HG03135 (cell line): ENCODE results near the gene PPP6R2.

ENCODE experiments used
- ATAC-seq: cut with Tn5 transposase; IDR thresholded peaks from one replicate; pipeline ENCODE4 v1.9.1; 2021; ENCODE audit warnings: mild to moderate bottlenecking, moderate library complexity; ENCODE audit not compliant: unreplicated experiment

The PPP6R2 gene

DNA sequence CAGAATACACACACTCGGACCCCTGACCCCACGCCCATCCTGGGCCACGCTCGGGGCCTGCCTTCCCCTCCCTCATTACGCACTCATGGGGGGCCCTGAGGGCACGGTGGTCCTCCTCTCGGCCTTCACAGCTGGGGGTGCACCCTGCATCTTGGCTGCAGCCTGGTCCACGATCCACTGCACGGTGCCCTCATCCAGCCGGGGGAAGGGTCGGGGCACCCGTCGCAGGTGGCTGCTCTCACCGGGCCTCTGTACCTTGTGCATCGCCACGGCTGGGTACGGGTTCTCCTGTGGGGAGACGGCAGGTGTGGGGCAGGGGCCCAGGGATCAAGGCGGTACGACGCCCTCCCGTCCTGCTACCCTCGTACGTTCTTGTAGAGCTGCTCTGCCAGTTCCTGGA, 121.3 kb downstream of the PPP6R2 start:
- no peak for ATAC-seq

DNA sequence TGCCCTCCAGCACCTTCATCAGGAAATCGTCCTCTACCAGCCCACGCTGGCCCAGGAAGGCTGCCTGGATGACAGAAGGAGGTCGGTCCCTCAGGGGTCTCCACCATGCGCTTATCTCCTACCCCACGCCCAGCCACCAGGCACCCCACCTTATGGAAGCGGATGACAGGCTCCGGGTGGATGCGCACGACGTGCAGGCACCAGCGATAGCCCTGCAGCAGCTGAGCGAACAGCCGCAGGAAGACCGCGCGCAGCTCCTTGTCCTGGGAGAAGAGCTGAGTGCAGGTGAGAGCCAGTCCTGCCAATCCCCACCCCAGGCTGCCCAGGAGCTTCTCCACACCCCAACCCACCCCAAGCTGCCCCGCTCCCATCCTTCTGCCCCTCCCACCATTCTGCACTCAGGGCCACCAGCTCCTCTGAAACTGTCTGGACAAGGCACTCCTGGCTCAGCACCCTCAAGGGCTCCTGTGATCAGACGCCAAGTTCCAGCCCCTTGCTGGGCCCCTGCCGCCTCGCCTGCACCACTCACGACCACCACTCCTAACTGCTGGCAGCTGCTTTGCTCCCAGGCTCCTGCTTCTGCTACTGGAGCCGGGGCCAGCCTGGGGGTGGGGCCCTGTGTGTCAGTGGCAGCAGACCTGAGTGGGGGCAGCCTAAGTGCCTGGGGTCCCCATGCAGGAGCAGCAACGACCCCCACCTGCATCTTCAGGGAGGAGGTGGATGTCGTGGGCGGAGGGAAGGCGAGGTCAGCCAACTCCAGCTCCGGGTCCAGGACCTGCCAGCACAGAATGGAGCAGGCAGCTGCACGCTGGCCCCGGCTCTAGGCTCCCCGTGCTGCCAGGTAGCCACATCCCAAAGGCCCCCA, 122.2 kb downstream of the PPP6R2 start:
- ATAC-seq: no peak

DNA sequence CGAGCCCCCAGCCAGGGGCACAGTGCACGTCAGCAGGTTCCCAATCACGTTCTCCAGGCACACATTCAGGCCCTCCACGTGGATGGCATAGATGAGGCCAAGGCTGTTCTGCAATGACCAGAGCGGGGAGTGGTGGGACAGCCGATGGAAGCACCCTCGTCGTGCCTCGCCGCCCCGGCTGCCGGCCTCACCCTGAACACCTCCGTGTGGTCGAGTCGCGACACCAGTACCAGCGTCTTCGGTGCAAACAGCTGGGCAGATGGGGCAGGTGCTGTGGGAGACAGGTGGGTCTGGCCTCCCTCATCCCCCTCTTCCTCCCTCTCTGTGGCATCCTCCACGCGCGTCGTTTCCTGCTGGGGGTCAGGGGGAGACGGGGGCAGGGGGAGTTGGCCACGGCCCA, 124.2 kb downstream of the PPP6R2 start:
- no peak for ATAC-seq

DNA sequence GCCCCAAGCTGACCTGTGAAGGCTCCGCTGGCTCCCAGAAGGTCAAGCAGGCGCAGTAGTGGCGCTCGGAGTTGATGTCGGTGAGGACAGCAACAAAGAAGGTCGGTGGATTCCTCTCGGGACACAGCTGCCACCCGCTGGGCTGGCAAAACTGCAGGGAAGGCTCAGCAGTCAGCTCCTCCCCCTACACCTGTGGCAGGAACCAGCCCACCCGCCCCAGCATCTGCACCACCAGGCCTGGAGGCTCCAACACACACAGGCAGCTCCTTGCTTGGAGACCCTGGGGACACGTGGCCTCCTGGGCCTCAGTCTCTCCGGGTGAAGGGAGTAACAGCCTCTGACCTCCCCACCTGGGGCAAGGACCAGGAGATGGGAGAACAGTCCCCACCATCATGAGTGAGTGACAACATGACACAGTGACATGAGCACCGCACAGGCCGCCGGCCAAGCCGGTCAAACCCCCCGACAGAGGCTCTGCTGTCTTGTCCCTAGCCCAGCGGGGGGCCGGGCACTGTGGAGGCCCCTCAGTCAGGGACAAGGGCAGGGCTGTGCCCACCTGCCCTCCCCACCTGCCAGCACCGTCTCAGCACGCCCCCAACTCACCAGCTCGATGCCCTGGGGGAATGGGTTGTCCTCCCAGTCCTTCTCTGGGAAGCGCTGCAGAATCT, 124.8 kb downstream of the PPP6R2 start:
- no peak for ATAC-seq

DNA sequence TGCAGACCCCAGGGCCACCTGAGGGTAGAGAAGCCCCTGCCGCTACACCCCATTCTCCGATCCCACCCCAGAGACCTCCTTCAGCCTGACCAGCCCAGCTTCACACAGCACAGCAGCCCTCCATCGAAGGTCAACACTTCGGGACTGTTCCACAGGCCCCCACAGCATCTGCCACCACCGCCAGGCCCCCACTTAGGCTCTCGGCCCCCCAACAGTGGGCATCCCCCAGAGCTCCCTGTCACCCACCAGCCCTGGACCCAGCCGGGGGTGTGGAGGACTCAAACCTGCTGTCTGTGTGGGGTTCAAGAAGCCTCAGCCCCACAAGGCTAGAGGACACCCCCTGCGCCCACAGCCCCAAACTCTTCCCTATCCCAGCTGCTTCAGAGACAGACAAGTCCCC, 125.5 kb downstream of the PPP6R2 start:
- no peak for ATAC-seq

DNA sequence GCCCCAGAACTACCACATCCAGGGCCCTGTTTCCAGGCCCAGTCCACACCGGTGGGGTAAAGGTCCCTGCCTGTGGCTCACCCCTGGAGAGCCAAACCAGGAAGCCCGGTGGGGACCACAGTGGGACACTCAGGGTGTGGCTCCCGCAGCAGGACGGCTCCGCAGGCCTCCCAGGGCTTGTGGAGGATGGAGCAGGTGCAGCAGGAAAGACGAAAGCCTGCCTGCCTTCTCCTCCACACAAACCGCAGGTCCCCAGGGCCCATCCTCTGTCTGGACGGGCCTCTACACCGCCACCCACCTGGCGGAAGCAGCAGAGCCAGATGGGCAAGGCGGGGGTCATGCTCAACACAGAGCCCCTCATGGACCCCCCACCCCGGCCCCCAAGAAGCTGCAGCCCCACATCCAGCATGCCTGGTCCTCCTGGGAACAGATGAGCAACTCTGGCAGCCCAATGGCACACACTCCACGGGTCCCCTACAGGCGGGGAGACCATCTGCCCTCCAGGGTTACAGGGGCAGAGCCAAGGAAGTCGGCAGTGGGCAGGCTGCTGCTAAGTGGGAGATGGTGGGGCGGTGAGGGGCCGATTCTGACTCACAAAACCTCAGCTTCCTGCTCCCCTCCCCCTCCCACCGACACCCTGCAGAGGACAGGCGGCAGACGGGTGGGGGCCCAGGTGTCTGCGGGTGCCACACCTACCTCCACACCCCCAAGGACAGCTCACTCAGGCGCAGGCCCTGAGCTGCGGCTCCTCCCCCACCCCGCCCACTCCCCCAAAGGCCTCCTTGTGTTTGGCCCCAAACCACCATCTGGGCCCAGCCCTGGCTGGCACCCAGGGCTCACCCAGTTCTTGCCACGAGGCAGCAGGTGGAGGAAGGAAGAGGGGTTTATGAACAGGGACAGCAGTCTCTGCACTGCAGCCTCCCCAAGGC, 126.5 kb downstream of the PPP6R2 start:
- ATAC-seq: peak; percentile 66

DNA sequence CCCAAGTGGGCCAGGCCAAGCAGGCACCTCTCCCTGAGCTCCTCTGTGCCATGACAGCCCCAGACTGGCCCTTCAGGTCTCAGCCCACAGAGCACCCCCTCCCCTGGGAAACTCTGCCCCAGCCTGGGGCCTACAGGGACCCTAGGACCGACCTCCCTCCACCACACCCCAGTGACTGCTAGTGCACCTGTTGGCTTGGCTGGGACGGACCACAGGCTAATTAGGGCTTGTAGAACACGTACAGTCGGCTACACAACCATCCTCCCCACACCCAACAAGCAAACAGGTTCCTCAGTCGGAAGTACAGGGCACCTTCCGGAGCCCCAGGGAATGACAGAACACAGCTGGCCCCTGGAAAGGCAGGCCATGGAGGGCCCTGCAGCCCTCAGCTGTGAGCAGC, 127.4 kb downstream of the PPP6R2 start:
- ATAC-seq: no peak

DNA sequence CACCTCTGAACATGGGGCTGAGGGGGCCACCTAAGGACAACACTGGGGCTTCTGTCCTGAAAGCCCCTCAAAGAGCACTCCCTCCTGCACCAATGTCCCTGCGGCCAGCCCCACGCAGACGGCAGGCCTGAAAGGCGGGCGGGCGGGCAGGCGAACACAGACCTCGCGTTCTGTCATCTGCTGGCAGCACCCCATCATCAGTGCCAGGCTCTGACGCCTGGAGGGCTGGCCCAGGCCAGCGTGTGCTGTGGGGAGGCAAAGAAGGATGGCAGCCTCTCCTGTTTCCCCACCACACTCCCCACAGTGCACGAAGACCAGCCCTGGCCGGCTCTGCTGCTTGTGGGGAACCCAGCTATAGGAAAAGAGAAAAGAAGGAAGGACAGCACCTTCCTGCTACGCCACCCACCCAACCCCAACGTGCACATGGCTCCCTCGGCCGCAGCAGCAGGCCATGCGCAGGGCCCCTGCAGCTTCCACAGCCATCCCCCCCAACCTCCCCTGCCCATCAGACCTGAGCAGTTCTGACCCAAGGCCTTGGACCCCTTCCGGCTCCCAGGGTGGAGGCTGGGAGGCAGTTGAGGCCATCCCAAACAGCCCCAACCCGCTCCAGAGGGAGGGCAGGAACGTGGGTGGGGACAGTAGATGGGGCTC, 128.2 kb downstream of the PPP6R2 start:
- ATAC-seq: no peak

DNA sequence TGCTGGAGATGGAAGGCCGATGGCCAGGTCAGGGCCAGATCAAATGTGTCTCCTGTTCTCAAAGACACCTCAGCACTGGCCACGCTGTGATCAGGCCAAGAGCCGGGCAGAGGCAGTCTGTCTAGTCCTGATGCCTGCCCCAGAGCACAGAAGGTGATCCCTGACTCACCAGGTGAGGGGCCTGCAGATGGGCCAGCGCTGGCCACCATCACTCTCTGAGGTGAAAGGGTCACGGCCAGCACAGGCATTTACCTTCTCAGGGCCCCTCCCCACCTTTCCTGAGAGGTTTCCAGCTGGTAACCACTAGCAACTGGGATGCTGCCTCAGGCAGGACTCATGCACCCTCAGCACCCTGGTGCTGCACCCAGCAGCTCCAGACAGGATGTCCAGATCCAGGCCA, 128.8 kb downstream of the PPP6R2 start:
- no peak for ATAC-seq

DNA sequence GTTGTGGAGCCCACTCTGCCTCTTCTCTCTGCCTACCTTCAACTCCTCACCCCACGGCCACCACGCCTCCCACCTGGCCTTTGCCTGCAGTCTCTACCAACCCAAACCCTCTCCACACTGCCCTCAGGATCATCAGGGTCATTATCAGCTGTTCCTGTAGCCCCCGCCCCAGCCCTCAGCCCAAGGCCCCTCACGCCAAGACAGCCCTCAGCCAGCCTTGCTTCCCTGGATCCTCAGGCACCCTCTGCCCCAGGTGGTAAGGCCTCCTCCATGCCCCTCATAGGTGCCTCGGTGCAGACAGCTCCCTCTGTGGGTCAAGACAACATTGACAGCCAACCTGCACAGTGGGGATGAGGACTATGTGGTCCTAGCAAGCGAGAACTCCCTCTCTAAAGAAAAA, 130.0 kb downstream of the PPP6R2 start:
- ATAC-seq: no peak

DNA sequence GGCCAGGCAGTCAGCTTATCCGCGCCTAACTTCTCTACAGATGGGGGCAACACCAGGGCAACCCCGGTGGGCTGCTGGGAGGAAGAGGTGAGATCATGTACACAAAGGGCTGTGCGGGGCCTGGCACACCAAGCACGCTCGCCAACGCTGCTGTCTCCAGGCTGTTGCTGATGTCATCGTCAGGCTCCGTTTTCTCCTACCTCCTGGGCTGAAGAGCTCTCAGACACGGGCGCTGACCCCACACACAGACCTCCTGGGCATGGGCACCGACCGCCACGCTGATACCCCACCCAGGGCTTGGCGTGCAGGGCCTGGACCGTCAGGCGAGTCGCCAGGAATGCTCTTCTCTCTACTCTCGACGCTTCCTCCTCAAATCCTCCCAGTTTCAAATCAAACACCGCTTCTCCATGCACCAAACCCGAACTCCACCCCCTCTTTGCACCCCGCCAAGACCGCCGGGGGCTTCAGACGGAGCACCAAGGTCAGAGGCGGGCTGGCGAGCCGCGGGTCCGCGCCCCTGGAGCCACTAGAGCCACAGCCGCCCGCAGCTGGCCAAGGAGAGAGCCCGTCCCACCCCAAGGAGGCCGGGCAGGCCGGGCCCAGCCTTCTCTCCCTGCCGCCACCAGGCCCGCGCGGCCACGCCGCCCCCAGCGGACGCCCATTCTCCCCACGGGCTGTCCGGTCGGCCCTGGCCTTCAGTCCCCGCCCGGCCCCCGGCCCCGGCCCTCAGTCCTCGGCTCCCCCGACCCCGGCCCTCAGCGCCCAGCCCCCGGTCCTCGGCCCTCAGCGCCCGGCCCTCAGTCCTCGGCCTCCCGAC, 130.9 kb downstream of the PPP6R2 start:
- ATAC-seq: no peak

DNA sequence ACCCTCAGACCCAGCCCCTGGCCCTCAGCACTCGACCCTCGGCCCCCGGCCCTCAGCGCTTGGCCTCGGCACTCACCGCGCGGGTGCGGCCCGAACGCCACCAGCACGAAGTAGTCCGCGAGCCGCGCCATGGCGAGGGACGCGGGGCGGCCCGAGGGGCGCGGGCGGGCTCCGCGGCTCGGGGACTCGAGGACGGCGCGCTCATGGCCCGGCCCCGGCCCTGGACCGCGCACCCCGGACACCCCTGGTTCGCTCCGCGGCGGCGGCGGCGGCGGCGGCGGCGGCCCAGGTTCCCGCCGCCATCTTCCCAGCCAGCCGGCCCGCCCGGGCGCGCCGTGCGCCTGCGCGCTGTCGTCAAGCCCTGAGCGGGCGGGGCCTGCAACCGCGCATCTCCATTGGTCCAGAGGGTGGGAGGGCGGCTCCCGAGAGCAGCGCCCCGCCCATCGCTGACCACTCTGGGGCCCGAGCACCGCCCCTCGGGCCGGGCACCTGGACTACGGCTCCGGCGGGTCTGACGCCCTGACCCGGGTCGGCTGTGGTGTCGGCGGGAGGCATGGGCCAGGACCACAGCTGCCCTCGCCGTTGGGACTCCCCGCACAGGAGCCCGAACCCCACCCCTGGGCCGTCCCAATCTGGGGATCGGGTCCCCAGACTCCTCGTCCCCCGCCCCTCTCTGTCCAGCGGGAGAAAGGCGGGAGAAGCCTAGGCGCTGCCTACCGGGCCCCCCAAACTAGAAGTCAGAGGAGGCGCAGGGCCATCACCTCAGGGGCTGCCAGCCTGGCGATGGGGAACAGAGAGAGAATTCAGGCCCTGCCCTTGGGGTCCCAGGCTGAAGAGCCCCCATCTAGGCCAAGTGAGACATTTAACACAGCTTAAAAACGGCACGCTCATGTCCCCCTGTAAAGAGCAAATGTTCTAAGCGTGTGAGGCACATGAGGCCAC, 131.9 kb downstream of the PPP6R2 start, which contains the start of gene SBF1:
Gene SBF1 (minus strand): TSS at position 326 of the 942 bp plus-strand sequence. CDS start 195 bp downstream, at position 131.
- peak; percentile 69 for ATAC-seq

DNA sequence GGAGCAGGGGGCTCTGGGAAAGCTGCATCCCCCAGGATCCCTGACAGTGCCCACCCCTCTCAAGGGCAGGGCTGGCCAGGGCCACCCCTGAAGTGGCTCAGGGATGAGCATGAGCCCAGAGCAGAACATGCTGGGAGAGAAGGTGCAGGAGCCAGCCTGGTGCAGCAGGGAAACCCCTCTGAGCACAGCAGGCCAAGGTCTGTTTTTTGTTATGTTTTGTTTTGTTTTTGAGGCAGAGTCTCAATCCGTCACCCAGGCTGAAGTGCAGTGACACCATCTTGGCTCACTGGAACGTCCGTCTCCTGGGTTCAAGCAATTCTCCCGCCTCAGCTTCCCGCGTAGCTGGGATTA, 132.5 kb downstream of the PPP6R2 start:
- ATAC-seq: no peak

DNA sequence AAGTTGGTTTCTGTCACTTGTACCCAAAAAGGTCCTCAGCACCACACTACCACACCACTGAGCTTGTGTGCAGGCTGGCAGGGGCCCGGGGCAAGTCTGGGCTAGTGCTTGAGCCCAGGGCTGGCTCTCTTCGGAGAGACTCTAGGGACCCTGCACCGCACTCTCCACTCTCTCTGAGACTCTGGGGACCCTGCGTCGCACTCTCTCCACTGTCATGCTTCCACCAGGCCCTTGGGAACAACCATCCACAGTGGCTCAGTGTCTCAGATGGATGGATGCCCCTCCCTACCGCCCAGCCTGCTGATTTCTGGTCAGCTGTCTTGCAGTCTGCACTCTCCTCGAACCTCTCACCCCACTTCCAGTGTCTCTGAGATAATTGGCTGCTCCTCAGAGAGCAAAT, 133.7 kb downstream of the PPP6R2 start:
- no peak for ATAC-seq

DNA sequence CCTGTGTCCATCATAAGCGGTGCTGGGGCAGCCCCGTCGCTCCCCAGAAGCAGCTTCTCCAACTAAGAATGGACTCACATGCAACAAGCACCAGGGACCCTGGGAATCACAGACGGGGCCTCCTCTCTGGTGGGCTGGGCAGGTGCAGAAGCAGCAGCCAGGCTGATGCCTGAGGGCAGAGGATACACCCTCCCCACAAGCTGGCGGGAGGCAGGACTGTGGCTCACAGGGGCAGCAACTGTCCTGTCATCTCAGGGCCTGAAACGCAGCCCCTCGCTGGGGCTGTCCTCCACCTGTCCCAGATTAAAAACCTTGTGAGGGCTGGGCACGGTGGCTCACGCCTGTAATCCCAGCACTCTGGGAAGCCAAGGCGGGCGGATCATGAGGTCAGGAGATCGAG, 134.8 kb downstream of the PPP6R2 start:
- ATAC-seq: no peak

DNA sequence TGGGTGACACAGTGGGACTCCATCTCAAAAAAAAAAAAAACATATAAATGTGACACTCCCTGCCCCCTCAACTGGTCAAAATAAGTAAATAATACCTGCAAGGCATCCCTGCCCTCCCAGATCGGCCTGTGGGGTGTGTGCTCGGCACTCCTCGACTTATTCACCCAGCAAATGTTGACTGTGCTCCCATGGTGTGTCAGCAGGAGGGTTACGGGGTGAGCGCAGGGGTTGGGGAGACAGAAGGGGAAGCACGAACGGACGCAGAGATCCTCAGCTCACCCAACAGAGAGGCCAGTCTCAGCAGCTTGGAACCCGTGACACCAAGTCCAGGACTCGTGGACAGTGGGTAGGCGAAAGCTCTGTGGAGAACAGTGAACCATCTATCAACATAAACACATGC, 136.6 kb downstream of the PPP6R2 start:
- no peak for ATAC-seq

DNA sequence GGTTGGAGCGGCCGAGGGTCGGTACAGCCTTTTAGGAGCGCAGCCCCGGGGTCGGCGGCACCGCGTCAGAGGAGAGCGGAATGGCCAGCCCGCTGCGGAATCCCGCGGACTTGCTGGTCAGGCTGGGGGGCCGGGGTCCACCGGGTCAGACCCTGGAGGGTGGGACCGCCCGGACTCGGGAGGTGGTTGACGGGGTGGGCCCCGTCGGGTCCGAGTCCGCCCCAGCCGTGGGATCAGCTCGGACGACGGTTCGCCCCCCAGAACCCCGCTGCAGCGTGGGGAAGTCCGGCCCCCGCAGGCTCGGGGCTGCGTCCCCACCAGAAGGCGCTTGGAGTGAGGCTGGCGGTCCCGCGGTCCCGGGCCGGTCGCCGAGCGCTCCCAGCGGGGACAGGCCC, 137.9 kb downstream of the PPP6R2 start:
- ATAC-seq: no peak

DNA sequence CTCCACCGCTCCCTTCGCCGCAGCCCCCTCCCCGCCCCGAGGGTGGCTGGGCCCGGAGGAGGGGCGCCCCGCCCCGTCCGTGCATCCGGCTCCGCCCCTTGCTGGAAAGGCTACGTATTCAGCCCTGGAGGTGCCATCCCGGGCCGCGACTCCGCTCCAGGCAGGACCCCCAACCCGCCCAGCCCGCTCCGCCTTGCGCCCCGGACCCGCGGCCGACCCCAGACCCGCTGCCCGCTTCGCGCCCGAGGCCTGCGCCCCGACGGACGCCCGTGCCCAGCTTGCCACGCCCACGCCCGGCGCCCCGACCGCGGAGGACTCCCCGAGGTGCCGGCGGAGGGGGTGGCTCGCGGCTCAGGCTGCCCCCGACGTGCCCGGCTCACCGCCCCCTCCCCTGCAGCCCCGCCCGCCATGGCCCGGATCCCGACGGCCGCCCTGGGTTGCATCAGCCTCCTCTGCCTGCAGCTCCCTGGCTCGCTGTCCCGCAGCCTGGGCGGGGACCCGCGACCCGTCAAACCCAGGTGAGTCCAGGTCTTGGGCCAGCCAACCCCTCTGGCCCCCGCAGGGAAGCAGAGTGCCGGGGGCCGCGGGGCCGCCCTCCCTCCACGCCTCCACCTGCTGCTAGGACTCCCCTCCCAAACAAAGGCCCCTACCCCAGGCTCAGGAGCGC, 138.4 kb downstream of the PPP6R2 start, which contains the start of gene ADM2:
Gene ADM2 (plus strand): TSS at position 104 of the 667 bp plus-strand sequence. CDS start 305 bp downstream, at position 409.
- ATAC-seq: no peak
